Measurements from ENCODE around the gene PEX14. TPM values are rescaled to one million over a fixed set of nuclear protein-coding genes. Genes with fewer than 3 reads are reported as not detected.

PEX14 gene
- total RNA-seq, 2 donors from 2014 or later: 16.0 TPM

DNA sequence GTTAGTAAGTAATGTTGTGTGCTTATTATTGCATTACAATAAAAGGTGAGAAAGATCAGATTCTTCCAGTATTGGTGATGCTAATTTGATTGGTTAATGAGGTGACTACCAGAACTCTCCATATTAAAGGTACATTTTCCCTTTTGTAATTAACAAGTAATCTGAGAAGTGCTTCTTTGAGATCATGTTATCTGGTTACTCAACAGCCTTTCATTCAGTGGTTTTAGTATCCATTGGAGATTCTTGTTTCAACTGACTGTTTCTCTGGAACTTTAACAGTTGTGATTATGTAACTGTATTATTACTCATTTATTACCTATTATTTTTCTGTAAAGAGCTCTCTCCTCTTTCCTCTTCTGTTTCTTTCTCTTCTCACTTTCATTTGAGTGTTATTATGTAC, 86.7 kb downstream of the PEX14 start:
- no peak for DNase-seq
- no peak overlapping the region for H3K27ac Mint-ChIP-seq
- no peak overlapping the region for H3K4me3 Mint-ChIP-seq
- H3K27me3 Mint-ChIP-seq: no peaks in the 10 kb centered on the region
- H3K4me1 Mint-ChIP-seq: peaks cover 12% of the 10 kb centered on the region
- H3K36me3 Mint-ChIP-seq (ENCODE audit: low read depth): peaks cover 5% of the 10 kb centered on the region
- H3K9me3 ChIP-seq (ENCODE audit: control insufficient read depth, low read length, poor library complexity, severe bottlenecking): no peaks in the 10 kb centered on the region
- ATAC-seq: no peak

DNA sequence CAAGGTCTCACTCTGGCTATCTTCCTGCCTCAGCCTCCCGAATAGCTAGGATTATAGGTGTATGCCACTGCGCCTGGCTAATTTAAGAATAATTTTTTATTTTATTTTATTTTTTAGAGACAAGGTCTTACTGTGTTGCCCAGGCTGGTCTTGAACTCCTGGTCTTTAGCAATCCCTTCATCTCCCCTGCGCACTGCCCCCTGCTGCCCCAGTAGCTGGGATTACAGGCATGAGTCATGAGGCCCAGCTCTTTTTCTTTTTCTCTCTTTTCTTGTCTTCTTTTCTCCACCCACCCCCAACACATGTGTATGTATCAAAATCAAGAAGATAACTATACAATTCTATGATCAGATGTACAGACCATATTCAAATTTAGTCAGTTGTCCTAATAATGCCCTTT, 87.2 kb downstream of the PEX14 start:
- H3K4me1 Mint-ChIP-seq: peaks cover 10% of the 10 kb centered on the region
- no peak overlapping the region for H3K4me3 Mint-ChIP-seq
- ATAC-seq: no peak
- no peak overlapping the region for H3K27ac Mint-ChIP-seq
- no peaks in the 10 kb centered on the region for H3K27me3 Mint-ChIP-seq
- peaks cover 5% of the 10 kb centered on the region for H3K36me3 Mint-ChIP-seq (ENCODE audit: low read depth)
- no peaks in the 10 kb centered on the region for H3K9me3 ChIP-seq (ENCODE audit: control insufficient read depth, low read length, poor library complexity, severe bottlenecking)
- no peak for DNase-seq

DNA sequence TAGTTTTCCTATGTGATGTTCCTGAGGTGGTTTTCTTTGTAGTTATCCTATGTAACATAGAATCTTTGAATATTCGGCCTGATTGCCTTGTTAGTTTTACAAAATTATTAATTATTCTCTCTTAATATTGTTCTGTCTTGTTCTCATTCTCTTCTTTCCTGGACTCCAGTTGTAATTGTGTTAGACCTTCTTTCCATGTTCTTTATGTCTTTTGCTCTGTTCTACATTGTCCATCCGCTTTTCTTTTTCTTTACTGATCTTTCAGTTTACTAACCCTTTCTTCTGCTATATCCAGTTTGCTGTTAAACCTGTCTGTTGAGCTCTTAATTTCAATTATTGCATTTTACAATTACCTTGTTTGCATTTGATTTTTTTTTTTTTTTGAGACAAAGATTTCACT, 89.3 kb downstream of the PEX14 start:
- Mint-ChIP-seq H3K36me3 (ENCODE audit: low read depth) (peaks cover 5% of the 10 kb centered on the region), H3K27ac (no peak overlapping the region), H3K27me3 (no peaks in the 10 kb centered on the region), H3K4me3 (no peak overlapping the region), H3K4me1 (peaks cover 11% of the 10 kb centered on the region)
- no peaks in the 10 kb centered on the region for H3K9me3 ChIP-seq (ENCODE audit: control insufficient read depth, low read length, poor library complexity, severe bottlenecking)
- ATAC-seq: no peak
- no peak for DNase-seq

DNA sequence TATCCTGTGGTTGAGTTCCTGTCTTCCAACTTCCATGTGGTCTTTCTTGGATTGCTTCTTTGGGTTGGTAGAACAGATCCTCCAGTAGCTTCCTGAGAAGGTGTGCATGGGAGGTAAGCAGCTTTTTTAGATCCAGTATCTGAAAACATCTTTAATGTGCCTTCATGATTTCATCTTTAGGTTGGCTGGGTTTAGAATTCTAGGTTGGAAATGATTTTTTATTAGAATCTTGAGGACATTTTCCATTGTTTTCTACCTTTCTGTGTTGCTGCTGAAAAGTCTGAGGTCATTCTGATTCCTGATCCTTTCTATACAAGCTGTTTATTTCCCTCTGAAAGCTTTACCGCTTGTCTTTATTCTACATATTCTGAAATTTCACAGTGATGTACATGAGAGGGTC, 94.8 kb downstream of the PEX14 start:
- Mint-ChIP-seq H3K4me1 (peaks cover 2% of the 10 kb centered on the region), H3K27ac (no peak overlapping the region), H3K36me3 (ENCODE audit: low read depth) (peaks cover 2% of the 10 kb centered on the region), H3K27me3 (no peaks in the 10 kb centered on the region), H3K4me3 (no peak overlapping the region)
- no peaks in the 10 kb centered on the region for H3K9me3 ChIP-seq (ENCODE audit: control insufficient read depth, low read length, poor library complexity, severe bottlenecking)
- DNase-seq: no peak
- ATAC-seq: no peak

DNA sequence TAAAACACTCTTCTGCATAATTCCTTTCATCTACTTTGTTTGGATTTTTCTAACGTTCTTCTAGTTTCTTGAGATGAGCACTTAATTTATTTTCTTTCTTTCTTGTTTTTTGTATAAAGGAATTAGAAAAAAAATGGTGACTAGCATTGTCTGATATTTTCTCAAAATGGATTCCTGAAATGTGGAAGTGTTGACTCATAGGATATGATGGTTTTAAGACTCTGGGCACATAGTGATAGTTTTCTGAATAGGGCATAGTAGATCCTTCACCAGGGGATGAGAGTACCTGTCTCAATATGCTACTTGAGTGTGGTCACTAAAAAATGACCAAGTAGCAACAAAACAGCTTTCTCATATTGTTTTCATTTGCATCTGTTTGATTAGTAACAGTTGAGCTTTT, 100.9 kb downstream of the PEX14 start:
- H3K4me1 Mint-ChIP-seq: peaks cover 5% of the 10 kb centered on the region
- H3K9me3 ChIP-seq (ENCODE audit: control insufficient read depth, low read length, poor library complexity, severe bottlenecking): no peaks in the 10 kb centered on the region
- no peak overlapping the region for H3K4me3 Mint-ChIP-seq
- H3K27ac Mint-ChIP-seq: no peak overlapping the region
- H3K36me3 Mint-ChIP-seq (ENCODE audit: low read depth): peaks cover 6% of the 10 kb centered on the region
- H3K27me3 Mint-ChIP-seq: no peaks in the 10 kb centered on the region
- no peak for ATAC-seq
- DNase-seq: no peak

DNA sequence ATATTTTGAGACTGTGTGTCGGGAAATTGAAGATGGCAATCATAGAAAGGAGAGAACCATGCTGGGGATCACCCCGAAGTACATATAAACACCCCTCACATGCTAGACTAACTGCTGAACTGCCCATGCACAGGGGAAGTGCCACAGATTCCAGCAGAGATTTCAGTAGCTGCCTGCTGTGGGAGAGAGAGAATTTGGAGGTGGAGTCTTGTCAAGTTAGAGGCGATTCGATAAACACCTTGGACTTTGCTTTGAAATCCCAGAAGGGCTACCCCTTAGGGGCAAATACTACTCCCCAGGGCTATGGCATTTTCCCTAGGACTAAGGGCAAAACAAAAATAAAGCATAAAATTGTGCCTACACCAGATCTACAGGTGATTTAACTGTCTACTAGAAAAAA, 103.3 kb downstream of the PEX14 start:
- no peak overlapping the region for H3K27ac Mint-ChIP-seq
- no peak for DNase-seq
- no peak for ATAC-seq
- peaks cover 6% of the 10 kb centered on the region for H3K36me3 Mint-ChIP-seq (ENCODE audit: low read depth)
- H3K27me3 Mint-ChIP-seq: no peaks in the 10 kb centered on the region
- H3K4me3 Mint-ChIP-seq: no peak overlapping the region
- peaks cover 7% of the 10 kb centered on the region for H3K4me1 Mint-ChIP-seq
- H3K9me3 ChIP-seq (ENCODE audit: control insufficient read depth, low read length, poor library complexity, severe bottlenecking): no peaks in the 10 kb centered on the region

DNA sequence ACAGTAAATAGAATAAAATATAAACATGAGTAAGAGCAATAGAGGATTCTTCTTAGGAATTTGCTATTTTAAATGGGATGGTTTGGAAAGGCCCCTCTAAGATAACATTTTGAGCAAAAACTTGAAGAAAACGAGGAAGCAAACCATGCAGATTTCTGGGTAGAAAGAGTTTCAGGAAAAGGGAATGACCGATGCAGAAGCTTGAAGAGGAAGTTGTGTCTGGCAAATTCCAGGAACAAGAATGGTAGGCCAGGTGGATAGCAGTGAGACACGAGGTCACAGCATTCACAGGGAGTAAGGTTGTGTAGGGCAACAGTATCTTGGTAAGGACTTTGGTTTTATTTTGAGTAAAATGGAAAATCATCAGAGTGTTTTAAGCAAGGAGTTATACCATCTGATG, 108.9 kb downstream of the PEX14 start:
- DNase-seq (no peak), ATAC-seq (no peak)
- no peaks in the 10 kb centered on the region for H3K9me3 ChIP-seq (ENCODE audit: control insufficient read depth, low read length, poor library complexity, severe bottlenecking)
- H3K36me3 Mint-ChIP-seq (ENCODE audit: low read depth): peaks cover 10% of the 10 kb centered on the region
- peaks cover 7% of the 10 kb centered on the region for H3K4me1 Mint-ChIP-seq
- no peaks in the 10 kb centered on the region for H3K27me3 Mint-ChIP-seq
- no peak overlapping the region for H3K4me3 Mint-ChIP-seq
- no peak overlapping the region for H3K27ac Mint-ChIP-seq

DNA sequence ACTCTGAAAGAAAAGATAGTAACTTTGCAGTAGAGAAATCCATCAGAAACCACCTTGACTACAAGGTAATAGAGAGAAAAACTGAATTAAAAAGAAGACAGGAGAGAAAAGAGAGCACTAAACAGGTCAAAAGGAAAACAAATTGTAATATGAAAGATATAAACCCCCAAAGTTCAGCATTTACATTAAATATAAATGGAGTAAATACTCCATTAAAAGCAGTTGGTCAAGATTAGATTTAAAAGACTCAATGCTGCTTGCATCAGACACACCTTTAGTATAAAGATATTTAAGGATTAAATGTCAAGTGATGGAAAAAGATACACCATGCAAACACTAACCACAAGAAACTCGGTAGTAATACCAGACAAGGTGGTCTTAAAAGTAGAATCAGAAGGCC, 110.5 kb downstream of the PEX14 start:
- Mint-ChIP-seq H3K27me3 (no peaks in the 10 kb centered on the region), H3K4me3 (no peak overlapping the region), H3K4me1 (peaks cover 7% of the 10 kb centered on the region), H3K36me3 (ENCODE audit: low read depth) (peaks cover 6% of the 10 kb centered on the region), H3K27ac (no peak overlapping the region)
- ATAC-seq: no peak
- no peaks in the 10 kb centered on the region for H3K9me3 ChIP-seq (ENCODE audit: control insufficient read depth, low read length, poor library complexity, severe bottlenecking)
- no peak for DNase-seq

DNA sequence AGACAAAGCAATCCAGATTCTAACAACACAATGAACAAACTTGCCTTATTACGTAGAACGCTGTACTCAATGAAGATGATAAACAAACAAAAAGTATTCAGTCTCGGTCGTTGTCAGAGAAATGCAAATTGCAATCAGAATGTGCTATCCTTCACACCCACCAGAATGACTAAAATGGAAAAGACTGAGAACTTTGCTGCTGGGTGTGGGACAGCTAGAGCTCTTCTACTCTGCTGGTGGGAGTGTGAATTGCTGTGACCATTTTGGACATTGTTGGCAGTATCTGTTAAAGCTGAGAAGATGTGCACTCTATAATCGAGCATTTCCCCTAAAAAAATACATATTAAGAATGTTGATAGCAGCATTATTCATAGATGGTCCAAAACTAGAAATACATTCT, 111.4 kb downstream of the PEX14 start:
- no peak for DNase-seq
- Mint-ChIP-seq H3K27ac (no peak overlapping the region), H3K4me3 (no peak overlapping the region), H3K36me3 (ENCODE audit: low read depth) (peaks cover 6% of the 10 kb centered on the region), H3K4me1 (peaks cover 5% of the 10 kb centered on the region), H3K27me3 (no peaks in the 10 kb centered on the region)
- no peaks in the 10 kb centered on the region for H3K9me3 ChIP-seq (ENCODE audit: control insufficient read depth, low read length, poor library complexity, severe bottlenecking)
- ATAC-seq: no peak

DNA sequence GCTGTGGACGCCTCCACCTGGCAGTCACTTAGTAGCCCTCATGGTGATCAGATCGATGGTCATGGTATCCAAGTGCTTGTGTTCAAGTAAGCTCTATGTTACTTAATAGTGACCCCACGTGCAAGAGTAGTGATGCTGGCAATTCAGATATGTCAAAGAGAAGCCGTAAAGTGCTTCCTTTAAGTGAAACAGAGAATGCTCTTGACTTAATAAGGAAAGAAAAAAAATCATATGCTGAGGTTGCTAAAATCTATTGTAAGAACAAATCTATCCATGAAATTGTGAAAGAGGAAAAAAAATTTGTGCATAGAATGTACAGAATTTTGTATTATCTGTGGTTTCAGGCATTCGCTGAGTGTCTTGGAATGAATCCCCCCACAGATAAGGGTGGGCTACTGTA, 113.9 kb downstream of the PEX14 start:
- H3K4me3 Mint-ChIP-seq: no peak overlapping the region
- no peaks in the 10 kb centered on the region for H3K9me3 ChIP-seq (ENCODE audit: control insufficient read depth, low read length, poor library complexity, severe bottlenecking)
- ATAC-seq (no peak), DNase-seq (no peak)
- peaks cover 5% of the 10 kb centered on the region for H3K4me1 Mint-ChIP-seq
- no peaks in the 10 kb centered on the region for H3K27me3 Mint-ChIP-seq
- H3K36me3 Mint-ChIP-seq (ENCODE audit: low read depth): peaks cover 6% of the 10 kb centered on the region
- H3K27ac Mint-ChIP-seq: no peak overlapping the region

DNA sequence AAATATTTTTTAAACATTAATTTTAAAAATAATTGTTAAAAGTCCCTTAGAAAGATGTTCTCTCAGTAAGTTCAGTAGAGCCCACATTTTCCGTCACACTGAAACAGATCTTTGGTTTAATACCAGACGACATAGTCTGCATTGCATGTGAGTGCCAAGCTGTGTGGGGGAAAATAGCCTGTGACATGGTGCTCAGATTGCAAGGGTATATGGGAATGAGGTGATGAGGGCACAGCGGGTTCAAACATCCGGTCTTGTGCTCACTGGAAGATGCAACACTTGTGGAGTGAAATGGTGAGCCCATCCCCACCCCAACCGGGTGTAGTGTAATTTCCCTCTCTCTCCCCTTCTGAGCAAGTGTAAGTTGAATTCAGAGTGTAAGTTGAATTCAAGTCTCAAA, 114.3 kb downstream of the PEX14 start:
- H3K27ac Mint-ChIP-seq: no peak overlapping the region
- ATAC-seq: no peak
- peaks cover 6% of the 10 kb centered on the region for H3K36me3 Mint-ChIP-seq (ENCODE audit: low read depth)
- no peaks in the 10 kb centered on the region for H3K27me3 Mint-ChIP-seq
- DNase-seq: no peak
- H3K9me3 ChIP-seq (ENCODE audit: control insufficient read depth, low read length, poor library complexity, severe bottlenecking): no peaks in the 10 kb centered on the region
- H3K4me3 Mint-ChIP-seq: no peak overlapping the region
- peaks cover 5% of the 10 kb centered on the region for H3K4me1 Mint-ChIP-seq

DNA sequence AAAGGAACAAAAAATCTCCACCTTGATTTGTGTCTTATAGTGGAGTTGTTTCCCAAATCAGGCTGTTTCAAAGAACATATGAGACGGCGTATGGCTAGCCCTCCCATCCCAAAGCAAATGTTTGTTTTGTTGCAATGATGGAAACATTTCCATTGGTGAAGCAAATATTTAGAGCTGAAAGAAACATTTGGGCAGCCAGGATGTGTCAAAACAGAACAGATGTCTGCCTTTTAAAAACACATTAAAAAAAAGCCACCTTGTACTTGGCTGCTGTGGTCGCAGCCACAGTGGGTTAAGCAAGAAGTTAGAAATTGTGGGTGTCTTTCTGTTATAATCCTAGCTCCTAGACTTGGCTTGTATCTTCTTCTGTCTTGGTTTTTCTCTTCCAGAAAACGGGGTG, 116.3 kb downstream of the PEX14 start:
- Mint-ChIP-seq H3K27me3 (no peaks in the 10 kb centered on the region), H3K36me3 (ENCODE audit: low read depth) (peaks cover 2% of the 10 kb centered on the region), H3K4me3 (no peak overlapping the region), H3K4me1 (peaks cover 4% of the 10 kb centered on the region), H3K27ac (no peak overlapping the region)
- ATAC-seq (no peak), DNase-seq (no peak)
- H3K9me3 ChIP-seq (ENCODE audit: control insufficient read depth, low read length, poor library complexity, severe bottlenecking): no peaks in the 10 kb centered on the region

DNA sequence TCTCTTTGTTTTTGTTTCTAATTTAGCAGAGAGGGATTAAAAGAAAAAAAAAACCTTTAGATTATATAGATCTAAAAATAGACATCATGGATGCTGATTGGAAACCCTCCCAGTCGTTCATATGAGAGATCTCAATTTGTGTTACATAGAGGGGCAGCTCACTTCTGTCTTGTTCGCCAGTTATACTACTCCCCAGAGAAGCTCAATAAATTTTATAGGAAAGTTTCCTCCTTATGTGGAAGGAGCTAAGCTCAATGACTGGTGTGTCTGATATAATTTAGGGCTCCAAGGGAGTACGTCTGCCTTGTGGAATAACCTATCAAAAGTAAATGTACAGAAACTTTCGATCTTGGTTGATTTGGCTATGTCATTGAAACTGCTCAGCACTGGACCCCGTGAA, 117.6 kb downstream of the PEX14 start:
- H3K9me3 ChIP-seq (ENCODE audit: control insufficient read depth, low read length, poor library complexity, severe bottlenecking): no peaks in the 10 kb centered on the region
- Mint-ChIP-seq H3K36me3 (ENCODE audit: low read depth) (no peaks in the 10 kb centered on the region), H3K27me3 (no peaks in the 10 kb centered on the region), H3K4me1 (peaks cover 2% of the 10 kb centered on the region), H3K4me3 (no peak overlapping the region), H3K27ac (no peak overlapping the region)
- no peak for ATAC-seq
- DNase-seq: no peak

DNA sequence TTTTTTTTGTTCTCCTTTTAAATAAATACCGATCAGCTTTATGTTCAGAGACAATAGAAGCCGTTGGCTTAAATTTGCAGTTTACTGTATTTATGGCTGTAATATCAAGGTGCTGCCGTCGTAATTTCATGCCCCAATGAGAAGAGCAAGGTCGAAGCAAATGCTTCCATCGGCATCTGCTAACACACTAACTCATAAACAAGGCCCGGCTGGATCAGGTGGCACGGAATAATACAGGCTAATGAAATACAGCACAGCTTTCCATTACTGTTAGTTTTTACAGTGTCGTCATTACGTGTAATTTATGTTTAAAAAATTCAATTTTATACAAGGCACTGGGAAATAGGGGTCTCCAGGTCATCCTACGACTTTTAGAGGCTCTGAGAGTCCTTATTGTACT, 119.0 kb downstream of the PEX14 start:
- H3K9me3 ChIP-seq (ENCODE audit: control insufficient read depth, low read length, poor library complexity, severe bottlenecking): no peaks in the 10 kb centered on the region
- Mint-ChIP-seq H3K4me3 (no peak overlapping the region), H3K4me1 (no peaks in the 10 kb centered on the region), H3K36me3 (ENCODE audit: low read depth) (no peaks in the 10 kb centered on the region), H3K27me3 (no peaks in the 10 kb centered on the region), H3K27ac (no peak overlapping the region)
- DNase-seq (no peak), ATAC-seq (no peak)

All from T-helper 17 cell (primary cell).